Activated naive CD8-positive, alpha-beta T cell treated with anti-CD3 and anti-CD28 coated beads, Interleukin-2, amount 10 ng/mL, durations not matched to agents 7 days and 5 days (primary cell): ENCODE data around the gene BEST1. TPM values are rescaled to one million over a fixed set of nuclear protein-coding genes. Genes with fewer than 3 reads are reported as not detected.

Source experiments
- ATAC-seq: fragments of 150-1000 bp; cut with Tn5 transposase; one replicate; pipeline ENCODE4 v1.10.0; 2021; ENCODE audit warnings: low read depth, moderate library complexity
- POLR2A ChIA-PET: fragments of 350-600 bp; sonication (Branson Sonifier 250); formaldehyde crosslinking; loops from one replicate; lab custom pipeline; 2021; ENCODE audit warnings: antibody characterized with exemption; lab: Charles Lee
- DNase-seq: peaks from one replicate; pipeline ENCODE4 v3.0.0; 2021
- H3K27ac Mint-ChIP-seq: one replicate; pipeline ENCODE4 v1.8.0; 2022; ENCODE audit warnings: mild to moderate bottlenecking, mixed read lengths
- H3K27me3 Mint-ChIP-seq: one replicate; pipeline ENCODE4 v1.8.0; 2022; ENCODE audit warnings: mild to moderate bottlenecking, moderate library complexity, mixed read lengths
- H3K36me3 Mint-ChIP-seq: one replicate; pipeline ENCODE4 v1.8.0; 2021; ENCODE audit warnings: mild to moderate bottlenecking, mixed read lengths
- H3K4me1 Mint-ChIP-seq: one replicate; pipeline ENCODE4 v1.8.0; 2021; ENCODE audit warnings: mixed read lengths
- H3K4me3 Mint-ChIP-seq: one replicate; pipeline ENCODE4 v1.8.0; 2022; ENCODE audit warnings: mild to moderate bottlenecking, moderate library complexity, mixed read lengths
- H3K9me3 Mint-ChIP-seq: one replicate; pipeline ENCODE4 v1.8.0; 2021; ENCODE audit warnings: mixed read lengths
- total RNA-seq, 2 experiments: library from RNA; stranded (reverse); gene quantifications; one replicate each; pipeline ENCODE4 v1.2.3, GENCODE V29; 2021

Gene BEST1
- under 1 TPM; 0.20 to 0.30 TPM for total RNA-seq

DNA sequence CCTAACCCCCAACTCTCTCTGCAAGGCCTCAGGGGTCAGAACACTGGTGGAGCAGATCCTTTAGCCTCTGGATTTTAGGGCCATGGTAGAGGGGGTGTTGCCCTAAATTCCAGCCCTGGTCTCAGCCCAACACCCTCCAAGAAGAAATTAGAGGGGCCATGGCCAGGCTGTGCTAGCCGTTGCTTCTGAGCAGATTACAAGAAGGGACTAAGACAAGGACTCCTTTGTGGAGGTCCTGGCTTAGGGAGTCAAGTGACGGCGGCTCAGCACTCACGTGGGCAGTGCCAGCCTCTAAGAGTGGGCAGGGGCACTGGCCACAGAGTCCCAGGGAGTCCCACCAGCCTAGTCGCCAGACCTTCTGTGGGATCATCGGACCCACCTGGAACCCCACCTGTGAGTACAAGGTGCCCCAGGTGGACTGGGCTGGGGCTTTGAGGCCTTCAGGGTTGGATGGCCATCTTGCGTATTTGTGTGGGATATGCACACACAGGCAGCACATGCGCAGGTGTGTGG lies at the start of gene BEST1:
Gene BEST1 (plus strand): TSS at position 317 of the 513 bp plus-strand sequence. CDS start 1,456 bp downstream, outside the sequence.
- POLR2A ChIA-PET: interaction anchor here (0.7 kb wide), 1 partner anchor 12 kb away, joined by 3 read pairs; no protein-coding TSS in a partner anchor
- H3K36me3 Mint-ChIP-seq: no peaks in the 10 kb centered on the region
- no peaks in the 10 kb centered on the region for H3K9me3 Mint-ChIP-seq
- H3K27me3 Mint-ChIP-seq: peaks cover 10% of the 10 kb centered on the region
- no peak for ATAC-seq
- H3K27ac Mint-ChIP-seq: no peak within 1 kb of the TSS
- DNase-seq: no peak
- H3K4me3 Mint-ChIP-seq: no peak within 1 kb of the TSS
- no peaks in the 10 kb centered on the region for H3K4me1 Mint-ChIP-seq

- Mint-ChIP-seq H3K4me1 (peaks cover 5% of the 10 kb centered on the region), H3K9me3 (no peaks in the 10 kb centered on the region), H3K27me3 (peaks cover 5% of the 10 kb centered on the region), H3K4me3 (no peak overlapping the region), H3K36me3 (no peaks in the 10 kb centered on the region), H3K27ac (no peak overlapping the region)
- ATAC-seq (no peak), DNase-seq (no peak)
- POLR2A ChIA-PET: no interaction called here
Observed at GRCh38 chr11:61901397-61901796, 48.8 kb upstream of the BEST1 start.

GRCh38 chr11:61902313-61902712 lies 47.8 kb upstream of the BEST1 start:
- no peak overlapping the region for H3K4me3 Mint-ChIP-seq
- no peak for ATAC-seq
- POLR2A ChIA-PET: no interaction called here

GRCh38 chr11:61903845-61904244 lies 46.3 kb upstream of the BEST1 start:
- no peaks in the 10 kb centered on the region for H3K9me3 Mint-ChIP-seq
- no peak overlapping the region for H3K4me3 Mint-ChIP-seq
- peaks cover 5% of the 10 kb centered on the region for H3K27me3 Mint-ChIP-seq
- no peak overlapping the region for H3K27ac Mint-ChIP-seq
- ATAC-seq: no peak
- POLR2A ChIA-PET: interaction anchor here (0.9 kb wide), 1 partner anchor 44 kb away, joined by 3 read pairs; no protein-coding TSS in a partner anchor
- DNase-seq: no peak
- H3K36me3 Mint-ChIP-seq: no peaks in the 10 kb centered on the region
- H3K4me1 Mint-ChIP-seq: peaks cover 4% of the 10 kb centered on the region

More at GRCh38 chr11:61902313-61902712, 47.8 kb upstream of the BEST1 start:
- Mint-ChIP-seq H3K4me1 (peaks cover 5% of the 10 kb centered on the region), H3K36me3 (no peaks in the 10 kb centered on the region), H3K27me3 (peaks cover 5% of the 10 kb centered on the region), H3K27ac (no peak overlapping the region), H3K9me3 (no peaks in the 10 kb centered on the region)
- no peak for DNase-seq

GRCh38 chr11:61904539-61905048 lies 45.6 kb upstream of the BEST1 start:
- Mint-ChIP-seq H3K27me3 (peaks cover 5% of the 10 kb centered on the region), H3K4me1 (no peaks in the 10 kb centered on the region), H3K4me3 (no peak overlapping the region), H3K27ac (no peak overlapping the region), H3K36me3 (no peaks in the 10 kb centered on the region), H3K9me3 (no peaks in the 10 kb centered on the region)
- DNase-seq (no peak), ATAC-seq (no peak)
- POLR2A ChIA-PET: no interaction called here

DNA sequence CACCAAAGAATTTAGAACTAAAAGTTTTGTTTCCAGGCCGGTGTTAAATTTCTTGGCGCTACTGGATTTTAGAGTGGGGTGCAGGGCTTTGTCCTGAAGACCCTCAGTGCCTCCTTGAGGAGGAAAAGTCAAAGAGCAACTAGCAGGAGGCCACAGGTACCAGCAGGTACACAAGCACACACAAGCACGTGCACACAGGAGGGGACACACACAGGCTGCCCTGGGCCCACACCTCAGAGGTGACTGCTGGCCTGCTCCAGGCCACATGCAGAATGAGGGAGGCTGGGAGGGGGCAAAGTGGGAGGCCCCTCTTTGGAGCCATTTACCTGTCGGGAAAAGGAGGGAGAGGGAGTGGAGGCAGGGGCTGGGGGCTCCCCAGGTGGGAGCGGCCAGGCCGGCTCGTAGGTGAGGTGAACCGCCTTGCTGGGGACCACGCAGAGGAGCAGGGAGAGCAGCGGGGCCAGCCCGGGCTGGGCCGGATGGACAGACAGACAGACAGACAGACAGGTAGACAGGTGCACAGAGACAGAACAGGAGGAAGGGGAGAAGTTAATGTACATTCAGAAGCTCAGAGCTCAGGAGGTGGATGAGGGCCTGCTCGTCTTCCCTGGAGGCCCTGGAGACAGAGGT lies 45.0 kb upstream of the BEST1 start:
- H3K9me3 Mint-ChIP-seq: no peaks in the 10 kb centered on the region
- H3K27me3 Mint-ChIP-seq: peaks cover 5% of the 10 kb centered on the region
- no peaks in the 10 kb centered on the region for H3K4me1 Mint-ChIP-seq
- POLR2A ChIA-PET: no interaction called here
- no peak overlapping the region for H3K27ac Mint-ChIP-seq
- DNase-seq (no peak), ATAC-seq (no peak)
- H3K4me3 Mint-ChIP-seq: no peak overlapping the region
- no peaks in the 10 kb centered on the region for H3K36me3 Mint-ChIP-seq

- Mint-ChIP-seq H3K4me3 (no peak overlapping the region), H3K27me3 (peaks cover 5% of the 10 kb centered on the region), H3K9me3 (no peaks in the 10 kb centered on the region), H3K27ac (no peak overlapping the region), H3K36me3 (no peaks in the 10 kb centered on the region), H3K4me1 (no peaks in the 10 kb centered on the region)
- DNase-seq: no peak
- peak; percentile 13 for ATAC-seq
- POLR2A ChIA-PET: no interaction called here
Observed at GRCh38 chr11:61905801-61906521, 44.2 kb upstream of the BEST1 start.

- Mint-ChIP-seq H3K4me1 (no peaks in the 10 kb centered on the region), H3K36me3 (no peaks in the 10 kb centered on the region), H3K9me3 (no peaks in the 10 kb centered on the region), H3K27me3 (peaks cover 5% of the 10 kb centered on the region), H3K4me3 (no peak overlapping the region), H3K27ac (no peak overlapping the region)
- DNase-seq (no peak), ATAC-seq (no peak)
- POLR2A ChIA-PET: no interaction called here
Observed at GRCh38 chr11:61906522-61906909, 43.6 kb upstream of the BEST1 start.

DNA sequence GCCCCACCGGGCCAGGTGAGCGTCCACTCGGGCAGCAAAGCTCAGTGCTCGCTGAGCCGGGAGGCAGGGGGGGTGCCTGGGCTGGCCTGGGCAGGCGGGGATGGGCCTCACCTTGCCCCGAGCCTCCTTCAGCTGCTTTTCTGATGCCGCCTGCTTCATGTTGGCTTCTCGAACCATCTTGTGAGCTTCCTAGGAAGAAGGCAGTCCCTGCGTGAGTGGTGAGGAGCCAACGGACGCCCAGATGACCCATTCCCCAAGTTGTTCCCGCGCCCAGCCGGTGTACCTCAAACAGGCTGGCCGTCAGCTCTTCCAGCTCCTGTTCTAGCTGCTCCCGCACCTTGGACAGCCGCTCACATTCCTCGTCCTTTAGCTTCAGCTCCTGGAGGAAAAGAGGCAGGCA lies 42.9 kb upstream of the BEST1 start:
- Mint-ChIP-seq H3K4me3 (no peak overlapping the region), H3K9me3 (no peaks in the 10 kb centered on the region), H3K27me3 (peaks cover 5% of the 10 kb centered on the region), H3K36me3 (no peaks in the 10 kb centered on the region), H3K27ac (peak overlapping the region; percentile 30), H3K4me1 (no peaks in the 10 kb centered on the region)
- POLR2A ChIA-PET: interaction anchor here (0.9 kb wide), 1 partner anchor 60 kb away, joined by 3 read pairs; the partner anchor contains the start of gene FTH1
- no peak for DNase-seq
- no peak for ATAC-seq

DNA sequence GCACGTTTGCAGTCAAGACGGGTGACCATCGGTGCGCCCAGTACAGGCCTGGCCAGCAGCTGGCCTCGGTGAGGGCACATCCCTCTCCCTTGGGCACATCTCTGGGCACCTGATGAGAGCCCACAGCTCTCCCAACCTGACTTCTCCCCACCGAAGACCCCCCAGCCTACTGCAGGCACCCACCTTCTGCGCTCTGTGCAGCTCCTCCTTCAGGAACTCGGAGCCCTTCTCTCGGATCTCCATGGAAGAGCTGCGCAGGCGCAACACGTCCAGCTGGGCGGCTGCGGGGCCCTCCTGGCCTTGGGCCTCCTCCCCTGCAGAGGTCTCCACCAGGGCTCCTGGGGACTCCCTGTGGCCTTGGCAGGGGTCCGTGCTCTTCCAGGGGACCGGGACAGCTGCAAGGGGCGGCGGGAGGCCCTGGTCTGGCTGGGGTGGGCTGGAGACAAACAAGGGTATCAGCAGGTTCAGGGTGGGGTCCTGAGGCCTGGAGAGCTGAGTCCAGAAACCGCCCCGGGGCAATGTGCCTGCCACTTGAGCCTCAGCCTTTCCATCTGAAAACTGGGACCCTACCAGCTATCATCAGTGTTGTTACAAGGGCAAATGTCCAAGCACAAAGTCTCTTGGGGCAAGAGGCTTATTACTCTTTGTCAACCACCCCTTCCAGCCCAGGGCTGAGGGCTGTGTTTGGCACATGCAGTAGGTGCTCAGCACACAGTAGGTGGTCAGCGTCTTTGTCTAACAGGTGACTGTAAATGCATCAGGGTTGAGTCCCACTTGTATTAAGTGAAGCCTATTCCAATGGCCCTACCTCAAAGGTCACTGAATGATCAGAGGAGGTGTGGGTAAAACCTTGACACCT lies 42.1 kb upstream of the BEST1 start:
- no peak for ATAC-seq
- POLR2A ChIA-PET: interaction anchor here (0.7 to 0.9 kb wide), 2 partner anchors 59 to 60 kb away, joined by 3 read pairs; partner anchors contain the start of gene FTH1
- DNase-seq: no peak
- no peak overlapping the region for H3K27ac Mint-ChIP-seq
- H3K36me3 Mint-ChIP-seq: no peaks in the 10 kb centered on the region
- no peaks in the 10 kb centered on the region for H3K9me3 Mint-ChIP-seq
- H3K4me3 Mint-ChIP-seq: no peak overlapping the region
- peaks cover 3% of the 10 kb centered on the region for H3K4me1 Mint-ChIP-seq
- peaks cover 5% of the 10 kb centered on the region for H3K27me3 Mint-ChIP-seq

- Mint-ChIP-seq H3K27me3 (peaks cover 4% of the 10 kb centered on the region), H3K4me1 (peaks cover 3% of the 10 kb centered on the region), H3K9me3 (no peaks in the 10 kb centered on the region), H3K27ac (no peak overlapping the region), H3K36me3 (no peaks in the 10 kb centered on the region), H3K4me3 (no peak overlapping the region)
- DNase-seq (no peak), ATAC-seq (no peak)
- POLR2A ChIA-PET: interaction anchor here (0.7 kb wide), 1 partner anchor 59 kb away, joined by 3 read pairs; no protein-coding TSS in a partner anchor
Observed at GRCh38 chr11:61908730-61909316, 41.3 kb upstream of the BEST1 start.

GRCh38 chr11:61910187-61911127 lies 39.7 kb upstream of the BEST1 start:
- ATAC-seq (no peak), DNase-seq (peak; percentile 25)
- H3K4me3 Mint-ChIP-seq: no peak overlapping the region
- POLR2A ChIA-PET: no interaction called here
- H3K36me3 Mint-ChIP-seq: no peaks in the 10 kb centered on the region
- H3K9me3 Mint-ChIP-seq: no peaks in the 10 kb centered on the region
- no peak overlapping the region for H3K27ac Mint-ChIP-seq
- H3K27me3 Mint-ChIP-seq: peaks cover 3% of the 10 kb centered on the region
- peaks cover 3% of the 10 kb centered on the region for H3K4me1 Mint-ChIP-seq
